NCI-H2107 (cell line): ENCODE results near the gene RREB1.

Experiments
- DNase-seq: peaks from one replicate; lab custom pipeline; 2025; lab: John Stamatoyannopoulos, UW

The RREB1 gene

DNA sequence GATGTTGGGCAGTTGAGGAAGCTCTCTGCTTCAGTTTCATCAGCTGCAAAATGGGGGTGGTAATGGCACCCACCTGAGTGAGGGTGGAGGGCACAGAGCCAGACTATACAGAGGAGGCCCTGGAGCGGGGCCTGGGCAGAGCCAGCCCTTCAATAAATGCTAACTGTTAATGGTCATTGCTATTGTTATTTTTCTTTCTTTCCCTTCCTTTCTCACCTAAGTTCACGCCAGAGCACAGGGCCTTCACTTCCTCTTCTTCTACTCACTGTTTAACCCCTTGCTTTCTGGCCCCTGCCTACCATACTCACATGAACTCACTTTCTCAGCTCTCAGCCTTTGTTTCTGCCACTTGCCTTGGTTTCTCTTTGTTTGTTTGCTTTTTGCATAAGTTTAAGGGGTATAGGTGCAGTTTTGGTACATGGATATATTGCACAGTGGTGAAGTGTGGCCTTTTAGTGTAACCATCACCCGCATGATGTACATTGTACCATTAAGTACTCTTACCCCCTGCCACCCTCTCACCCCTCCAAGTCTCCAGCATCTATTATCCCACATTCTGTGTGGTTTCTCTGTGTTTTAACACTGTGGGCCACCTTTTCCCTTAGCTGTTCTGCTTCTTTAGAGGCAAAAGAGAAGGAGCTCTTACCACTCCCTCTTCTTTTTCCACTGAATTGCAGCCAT lies 7.5 kb upstream of the RREB1 start:
- no peak for DNase-seq

DNA sequence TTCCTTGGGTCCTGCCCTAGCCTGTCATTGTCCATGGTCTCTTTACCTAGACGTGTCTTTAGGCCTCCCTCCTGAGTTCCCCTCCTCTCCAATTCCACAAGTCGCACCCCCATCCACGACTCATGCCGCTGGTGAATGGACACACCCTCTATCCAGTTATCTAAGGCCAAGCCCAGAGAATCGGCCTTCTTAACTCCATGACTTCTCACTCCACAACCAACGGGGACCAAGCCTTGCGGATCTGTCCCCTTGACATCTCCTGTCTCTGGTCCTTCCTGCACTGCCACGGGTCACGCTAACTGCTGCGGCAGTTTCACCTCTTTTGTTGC lies 7.0 kb upstream of the RREB1 start:
- no peak for DNase-seq

DNA sequence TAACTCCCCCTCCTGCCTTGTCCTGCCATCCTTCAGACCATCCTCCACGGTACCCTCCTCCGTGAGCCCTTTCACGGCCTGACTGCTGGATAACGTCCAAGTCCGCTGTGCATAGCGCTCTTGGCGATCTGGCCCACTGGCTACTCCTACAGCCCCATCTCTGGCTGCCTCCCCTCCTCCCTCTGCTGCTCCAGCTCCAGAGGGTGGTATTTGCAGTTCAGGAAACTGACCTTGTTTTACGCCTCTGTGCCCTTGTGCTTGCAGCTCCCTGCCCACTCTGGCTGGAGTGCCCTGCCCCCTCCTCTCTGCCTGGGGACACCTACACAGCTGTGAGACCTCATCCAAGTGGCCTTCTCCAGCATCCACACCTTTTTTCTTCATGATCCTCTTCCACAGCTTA lies 6.5 kb upstream of the RREB1 start:
- DNase-seq: no peak

DNA sequence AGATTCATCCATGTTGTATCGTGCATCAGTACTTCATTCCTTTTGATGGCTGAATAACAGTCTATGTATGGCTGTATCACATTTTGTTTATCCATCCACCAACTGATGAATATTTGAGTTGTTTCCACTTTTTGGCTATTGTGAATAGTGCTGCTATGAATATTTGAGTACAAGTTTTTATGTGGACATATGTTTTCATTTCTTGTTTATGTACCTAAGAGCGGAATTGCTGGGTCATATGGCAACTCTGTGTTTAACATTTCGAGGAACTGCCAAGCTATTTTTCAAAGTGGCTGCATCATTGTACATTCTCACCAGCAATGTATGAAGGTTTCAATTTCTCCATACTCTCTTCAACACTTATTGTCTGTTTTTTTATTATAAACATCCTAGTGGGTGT lies 3.0 kb upstream of the RREB1 start:
- DNase-seq: no peak

DNA sequence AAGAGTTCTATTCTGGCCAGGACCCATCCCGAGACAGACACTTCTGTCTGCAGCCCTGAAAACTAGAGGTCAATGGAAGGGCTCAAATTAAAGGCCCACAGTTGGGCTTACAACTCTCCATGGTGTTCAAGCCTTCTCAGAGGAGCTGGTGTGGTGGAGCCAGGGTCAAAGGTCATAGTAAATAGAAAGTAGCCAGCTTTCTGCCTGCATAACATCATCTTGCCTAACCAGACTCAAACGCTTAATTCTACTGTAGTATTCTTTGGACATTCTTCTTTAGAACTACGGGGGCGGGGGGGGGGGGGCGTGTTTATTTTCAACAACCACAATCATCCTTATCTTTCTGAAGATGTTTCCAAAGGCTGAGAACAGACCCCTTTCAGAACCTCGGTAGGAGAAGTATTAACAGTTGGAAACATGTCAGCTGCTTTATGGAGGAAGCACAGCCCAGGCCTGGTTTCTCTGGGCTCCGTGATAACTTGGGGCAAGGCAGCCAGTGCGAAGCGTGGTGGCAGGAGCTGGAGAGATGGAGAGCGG lies 1.5 kb upstream of the RREB1 start:
- DNase-seq: no peak

DNA sequence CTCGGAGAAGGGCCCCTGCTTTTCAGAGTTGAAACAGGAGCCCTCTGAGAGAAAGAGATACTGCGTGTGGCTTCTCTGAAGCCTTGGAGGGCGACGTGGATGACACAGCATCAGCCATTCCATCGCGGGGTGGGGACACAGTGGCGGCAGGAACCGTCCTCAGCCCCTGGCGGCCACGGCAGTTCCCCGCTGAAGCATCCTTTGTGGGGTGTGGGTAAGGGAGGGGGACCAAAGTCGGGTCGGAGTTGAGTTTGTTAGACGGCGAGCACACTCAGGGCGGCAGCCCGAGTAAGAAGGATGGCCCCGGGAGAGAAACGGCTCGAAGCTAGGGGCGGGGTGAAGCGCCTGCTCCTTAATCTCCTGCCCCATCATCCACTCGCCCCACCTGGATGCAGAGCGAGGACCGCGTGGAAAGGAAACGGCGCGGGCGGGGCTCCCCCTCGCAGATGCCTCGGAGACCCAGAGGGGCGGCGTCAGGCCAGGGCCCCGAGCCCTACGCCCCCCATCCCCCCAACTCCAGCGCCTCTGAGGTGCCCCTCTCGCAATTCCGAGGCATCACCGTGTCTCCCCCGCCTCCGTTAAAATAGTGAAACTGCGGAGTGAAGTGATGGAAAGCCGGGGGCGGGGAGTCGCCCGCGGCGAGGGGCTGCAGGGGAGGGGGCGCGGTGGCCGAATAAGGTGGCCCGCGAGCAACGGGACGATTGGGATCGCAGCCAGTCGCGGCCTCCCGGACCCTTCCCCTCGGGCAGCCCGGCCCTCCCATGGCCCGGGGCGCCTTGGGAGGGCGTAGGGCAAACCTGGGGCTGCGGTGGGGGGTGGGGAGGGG lies 796 bp upstream of the RREB1 start:
- no peak for DNase-seq

DNA sequence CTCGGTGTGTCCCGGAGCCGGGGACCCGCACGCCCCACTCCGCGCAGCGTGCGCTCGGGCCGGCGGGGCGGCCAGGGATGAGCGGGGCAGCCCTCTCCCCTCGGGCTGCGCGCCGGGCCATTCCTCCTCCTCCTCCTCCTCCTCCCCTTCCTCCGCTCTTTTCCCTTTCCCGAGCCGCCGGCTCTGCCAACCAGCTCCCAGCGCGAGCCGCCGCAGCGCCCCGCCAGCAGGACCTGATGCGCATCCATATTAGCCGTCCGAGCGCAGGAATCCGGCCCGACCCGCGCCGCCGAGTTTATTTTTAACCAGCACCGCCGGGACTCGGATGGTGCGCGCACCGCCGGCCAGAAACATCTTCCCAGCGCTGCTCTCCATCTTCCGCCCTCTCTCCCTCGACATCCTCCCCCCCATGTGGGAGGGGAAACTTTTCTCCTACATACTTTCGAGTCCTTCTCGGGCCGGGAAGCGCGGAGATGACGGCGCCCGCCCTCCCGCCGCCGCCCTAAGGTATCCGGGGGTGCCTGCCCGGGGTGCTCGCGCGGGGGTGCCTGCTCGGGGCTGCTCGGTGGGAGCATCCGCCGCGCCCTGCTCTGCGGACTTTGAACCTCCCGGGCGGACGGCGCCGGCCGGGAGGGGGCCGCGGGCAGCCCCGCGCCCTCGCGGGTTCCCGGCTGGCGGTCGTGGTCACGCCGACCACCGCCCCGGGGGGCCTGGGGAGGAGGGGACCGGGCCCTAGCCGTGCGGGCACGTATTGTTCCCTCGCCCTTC lies 619 bp downstream of the RREB1 start:
- DNase-seq: no peak

DNA sequence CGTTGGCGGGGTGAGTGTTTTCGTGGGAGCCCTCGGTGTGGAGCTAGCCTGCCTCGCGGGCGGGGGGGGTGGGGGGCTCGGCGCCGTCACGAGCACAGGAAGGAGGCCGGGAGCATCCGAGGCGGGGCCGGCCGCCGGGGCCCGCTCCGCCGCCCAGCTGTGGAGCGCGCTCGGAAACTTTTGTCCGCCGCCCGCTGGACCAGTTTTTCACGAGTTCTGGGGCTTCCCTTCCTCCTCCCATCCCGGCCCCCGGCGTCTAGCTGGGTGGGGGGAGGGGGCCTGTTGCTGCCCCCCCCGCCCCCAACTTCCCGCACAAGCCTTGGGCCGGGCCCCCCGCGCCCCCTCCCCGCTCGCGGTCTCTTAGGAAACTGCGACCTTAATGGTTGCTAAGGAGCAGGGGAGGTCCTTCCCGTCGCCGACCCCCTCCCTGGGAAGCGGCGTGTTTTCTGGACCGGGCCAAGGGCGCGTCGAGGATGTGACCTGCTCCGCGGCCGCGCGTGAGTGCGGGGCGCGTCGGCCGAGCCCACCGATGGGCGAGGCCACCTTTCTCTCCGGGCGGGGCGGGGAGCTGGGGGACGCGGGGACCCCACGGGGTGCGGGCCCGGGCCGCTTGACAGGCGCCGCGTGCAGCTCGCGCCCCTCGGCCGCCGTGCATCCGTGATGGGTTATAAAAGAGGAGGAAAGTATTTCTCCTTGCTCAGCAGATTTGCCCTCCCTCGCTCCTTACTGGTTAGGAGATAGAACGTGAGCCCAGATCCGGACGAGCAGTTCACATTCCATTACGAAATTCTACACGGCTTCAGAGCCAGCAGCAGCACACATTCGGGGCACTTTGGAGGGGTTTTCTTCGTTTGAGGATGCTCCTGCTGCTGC lies 1.4 kb downstream of the RREB1 start:
- no peak for DNase-seq

DNA sequence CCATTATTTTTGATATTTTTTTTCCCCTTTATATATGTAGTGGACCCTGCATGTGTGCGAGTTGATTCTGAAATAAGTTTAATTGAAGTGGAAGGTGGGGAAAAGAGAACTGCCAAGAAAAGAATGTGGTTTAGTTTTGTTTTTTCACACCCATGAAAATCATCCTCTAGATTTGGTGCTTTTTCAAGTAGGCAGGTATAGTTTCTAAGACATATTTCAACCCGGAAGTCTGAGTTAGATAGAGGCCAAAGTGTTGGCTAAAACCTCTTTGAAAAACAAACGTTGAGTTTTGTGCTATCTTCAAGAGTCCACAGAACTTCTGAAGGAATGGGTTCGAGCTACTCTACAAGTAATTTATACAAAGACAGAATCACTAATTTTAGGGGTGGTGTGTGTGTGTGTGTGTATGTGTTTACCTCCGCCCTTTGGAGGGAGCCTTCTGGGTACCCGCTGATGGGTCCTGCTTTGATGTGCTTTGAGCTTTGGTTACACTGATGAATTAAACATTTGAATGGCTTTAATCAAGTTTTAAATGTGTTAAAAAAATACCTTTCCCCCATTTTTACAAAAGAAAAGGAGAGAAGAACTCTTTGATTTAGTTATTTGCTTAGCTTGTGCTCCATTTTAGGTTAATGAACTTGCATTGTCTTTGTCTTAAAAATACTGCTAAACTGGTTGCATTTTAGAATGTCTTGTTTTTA lies 2.5 kb downstream of the RREB1 start:
- no peak for DNase-seq

DNA sequence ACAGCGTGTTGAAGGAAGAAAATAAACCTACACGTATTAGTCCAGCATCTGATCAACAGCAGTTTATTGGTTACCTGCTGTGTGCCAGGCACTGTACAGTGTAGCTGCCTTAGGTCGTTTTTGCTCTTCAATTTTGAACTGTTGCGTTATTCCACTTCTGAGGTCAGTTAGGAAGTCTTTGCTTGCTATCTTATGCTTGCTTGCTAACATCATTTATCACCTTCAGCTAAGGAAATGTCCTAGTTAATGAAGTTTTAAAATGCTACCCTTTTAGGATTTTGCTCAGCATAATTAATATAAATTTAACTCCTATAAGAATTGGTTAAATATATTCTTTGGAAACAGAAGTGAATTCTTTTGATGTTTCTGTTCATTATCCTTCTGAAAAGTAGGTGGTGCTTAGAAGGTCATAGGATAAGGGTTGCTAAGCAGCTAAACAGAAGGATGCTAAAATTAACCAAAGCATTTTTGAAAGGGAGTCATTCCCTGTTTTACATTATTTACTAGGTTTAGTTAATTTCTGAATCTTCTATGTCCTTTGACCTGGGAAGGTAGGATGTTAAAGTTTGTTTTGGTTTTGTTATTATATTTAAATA lies 3.4 kb downstream of the RREB1 start:
- no peak for DNase-seq

DNA sequence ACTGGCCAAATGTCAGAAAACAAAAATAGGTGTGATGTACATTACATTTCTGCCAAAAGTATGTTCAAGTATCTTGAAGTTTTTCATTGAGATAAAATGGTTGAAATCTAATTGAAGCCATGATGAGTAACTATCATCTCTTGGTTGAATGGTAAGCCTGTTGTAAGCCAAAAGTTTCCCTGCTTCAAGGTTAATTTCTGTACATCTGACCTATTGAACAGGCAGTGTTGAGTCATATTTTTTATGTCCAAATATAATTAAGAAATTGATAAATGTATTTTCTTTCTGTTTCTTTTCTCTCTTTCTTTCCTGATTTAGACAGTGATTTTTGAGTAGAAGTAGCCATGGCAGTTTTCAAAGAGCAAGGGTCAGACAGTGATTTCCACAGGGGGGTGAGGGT lies 4.4 kb downstream of the RREB1 start:
- no peak for DNase-seq

DNA sequence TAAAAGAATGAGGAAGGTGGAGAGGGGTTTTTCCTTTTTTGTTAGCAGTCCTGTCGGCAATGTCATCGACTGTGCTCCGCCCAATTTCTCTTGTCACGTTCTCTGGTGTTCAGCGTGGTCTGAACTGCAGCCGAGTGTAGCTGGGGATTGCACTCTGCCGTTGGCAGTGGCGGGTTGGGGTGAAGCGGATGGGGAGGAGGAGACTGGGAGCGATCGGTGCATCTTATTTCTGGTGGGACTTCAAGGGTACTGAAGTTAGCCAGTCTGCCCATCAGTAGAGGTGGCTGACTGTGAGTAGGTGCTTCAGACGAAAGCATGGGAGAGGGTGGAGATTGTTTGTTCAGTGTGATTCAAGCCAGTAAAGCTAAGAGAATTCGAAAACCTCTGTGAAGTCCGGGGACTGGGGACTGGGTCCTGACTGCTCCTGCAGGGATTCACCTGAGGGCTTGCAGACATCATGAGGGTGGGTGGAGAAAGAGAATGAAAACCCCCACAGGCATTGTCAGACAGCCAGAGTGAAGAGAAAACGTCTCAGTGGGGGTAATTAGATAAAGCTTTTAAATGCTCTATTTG lies 5.1 kb downstream of the RREB1 start:
- DNase-seq: no peak

DNA sequence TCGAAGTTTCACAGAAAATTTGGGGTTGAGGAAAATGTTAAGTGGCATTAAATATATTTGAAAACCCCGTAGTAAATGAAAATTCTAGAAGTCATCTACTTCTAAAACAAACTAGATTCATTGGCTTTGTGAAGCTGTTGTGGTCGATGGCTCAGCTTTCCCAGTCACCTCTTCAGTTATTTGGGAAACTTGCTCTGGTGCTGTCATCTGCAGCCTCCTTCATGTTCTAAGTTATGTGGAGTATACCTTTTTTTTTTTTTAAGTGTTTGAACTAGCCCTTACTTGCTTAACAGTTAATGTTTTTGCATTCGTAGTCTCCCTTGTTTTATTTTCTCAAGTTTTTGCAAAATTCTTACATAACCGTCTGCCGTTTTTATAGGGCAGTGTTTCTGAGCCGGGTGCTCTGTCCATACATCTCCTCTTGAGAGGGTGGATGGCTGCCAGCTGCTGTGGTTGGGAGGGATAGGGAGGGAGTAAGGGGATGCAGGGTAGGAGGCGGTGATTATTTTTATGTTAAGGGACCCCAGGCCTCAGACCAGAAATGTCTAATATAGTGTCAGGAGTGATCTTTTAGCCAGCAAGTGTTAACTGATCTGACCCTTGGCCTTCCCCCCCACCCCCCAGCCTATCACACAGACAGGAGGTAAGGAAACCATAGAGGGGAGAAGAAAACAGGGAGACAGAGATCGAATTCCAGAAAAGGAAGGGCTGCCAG lies 7.1 kb downstream of the RREB1 start:
- DNase-seq: no peak

DNA sequence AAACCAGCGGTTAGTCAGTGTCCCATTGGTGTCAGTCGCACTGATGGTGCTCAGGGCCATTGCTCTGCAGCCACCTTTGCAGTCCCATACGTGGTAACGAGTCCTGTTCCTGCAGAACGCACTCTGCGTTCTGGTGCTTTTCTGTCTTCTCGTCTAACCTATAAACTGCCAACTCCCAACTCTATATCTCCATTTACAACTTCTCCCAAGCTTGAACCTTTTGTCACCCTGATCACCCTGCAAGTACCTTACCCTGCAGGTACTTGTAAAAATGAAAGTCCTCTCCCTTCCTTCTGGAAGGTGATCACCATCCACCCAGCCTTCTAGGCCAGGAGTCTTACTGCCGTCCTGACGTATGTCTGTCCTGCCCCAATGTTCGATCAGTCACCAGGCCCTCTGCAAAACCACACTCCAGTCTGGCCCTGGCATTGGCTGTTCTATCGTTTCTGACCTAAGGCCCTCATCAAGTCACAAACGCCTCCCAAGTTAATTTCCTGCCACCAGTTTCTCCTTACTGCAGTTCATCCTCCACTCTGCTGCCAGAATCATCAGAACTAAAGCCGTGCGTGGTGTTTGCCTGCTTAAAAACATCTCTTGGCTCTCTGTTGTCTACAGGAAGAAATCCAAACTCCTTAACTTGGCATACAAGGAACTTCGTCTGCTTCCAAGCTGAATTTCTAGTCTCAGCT lies 7.9 kb downstream of the RREB1 start:
- no peak for DNase-seq

DNA sequence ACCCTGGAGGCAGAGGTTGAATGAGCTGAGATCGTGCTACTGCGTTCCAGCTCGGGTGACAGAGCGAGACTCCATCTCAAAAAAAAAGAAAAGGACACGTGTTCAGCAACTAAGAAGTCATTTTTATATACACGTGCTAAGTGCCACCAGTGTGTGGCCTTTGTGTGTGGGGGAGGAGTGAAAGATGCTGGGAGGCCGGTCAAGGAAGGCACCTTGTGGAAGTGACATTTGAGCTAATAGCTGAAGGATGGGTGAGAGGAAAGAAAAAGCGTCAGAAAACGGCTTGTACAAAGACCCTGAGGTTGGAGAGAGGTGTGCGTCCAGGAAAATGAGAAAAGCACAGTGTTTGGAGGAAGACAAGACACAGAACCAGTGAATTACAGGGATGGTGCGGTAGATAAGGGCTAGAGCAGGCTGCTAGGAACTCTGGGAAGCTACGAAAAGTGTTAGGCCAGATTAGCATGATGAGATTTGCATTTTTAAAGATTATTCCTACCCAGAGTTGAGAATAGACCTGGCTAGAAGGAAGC lies 11.6 kb downstream of the RREB1 start:
- DNase-seq: no peak

DNA sequence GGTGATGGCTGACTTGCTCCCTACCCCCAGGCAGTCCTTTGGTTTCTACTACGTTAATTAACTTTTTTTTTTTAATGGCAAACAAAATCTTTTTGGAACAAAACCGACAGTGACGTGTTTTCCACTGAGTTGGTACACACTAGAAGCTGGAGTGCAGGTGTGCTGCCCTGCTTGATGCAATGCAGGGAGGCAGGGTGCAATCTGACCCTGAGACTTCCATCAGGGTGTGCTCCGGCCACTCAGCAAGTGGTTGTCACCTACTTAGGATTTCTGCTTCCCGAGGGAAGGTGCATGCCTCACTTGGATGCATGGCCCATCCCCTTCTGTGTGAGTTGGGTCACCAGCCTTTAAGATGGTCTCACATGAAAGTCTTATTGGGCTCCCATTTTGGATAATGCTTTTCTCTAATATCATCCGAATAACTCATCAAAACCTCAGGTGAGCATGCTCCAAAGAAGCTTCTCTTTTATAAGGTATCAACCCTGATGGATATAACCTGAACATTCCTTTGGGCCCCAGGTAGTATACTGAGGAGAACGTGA lies 14.0 kb downstream of the RREB1 start:
- DNase-seq: no peak

DNA sequence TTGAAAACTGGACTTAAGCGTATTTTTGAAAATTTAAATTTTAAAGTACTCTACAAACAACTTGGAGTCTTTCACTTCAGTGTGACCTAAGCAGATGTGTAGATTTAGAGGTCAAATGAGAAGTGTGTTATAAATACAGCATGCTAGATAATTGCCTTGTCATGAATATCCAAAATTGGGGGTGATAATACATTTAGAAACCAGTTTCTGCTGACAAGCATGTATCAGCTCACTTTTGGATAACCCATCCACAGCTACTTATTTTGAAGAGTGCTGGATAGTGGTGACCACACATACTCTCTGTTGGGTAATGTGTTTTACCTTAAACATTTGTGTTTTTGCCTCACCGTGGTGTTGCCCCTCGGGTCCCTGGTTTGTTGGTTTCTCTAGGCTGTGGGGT lies 14.9 kb downstream of the RREB1 start:
- no peak for DNase-seq

DNA sequence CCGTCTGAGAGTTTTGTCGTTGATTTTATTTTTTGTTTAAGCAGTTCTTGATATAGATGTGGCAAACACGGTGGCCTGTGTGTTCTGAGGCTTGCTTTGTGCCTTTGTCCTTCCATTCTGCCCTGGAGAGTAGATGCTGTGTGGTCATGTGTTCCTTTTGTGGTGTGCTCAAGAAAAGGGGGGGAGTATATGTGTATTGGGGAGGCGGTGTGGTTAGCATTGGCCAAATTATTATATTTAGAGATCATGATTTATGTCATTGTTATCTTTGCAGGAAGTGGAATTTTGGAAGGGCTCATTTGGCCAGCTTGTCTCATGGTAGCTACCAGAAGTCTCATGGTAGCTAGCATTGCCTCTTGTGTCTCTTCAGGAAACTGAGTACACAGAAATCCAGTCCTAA lies 16.4 kb downstream of the RREB1 start:
- no peak for DNase-seq

DNA sequence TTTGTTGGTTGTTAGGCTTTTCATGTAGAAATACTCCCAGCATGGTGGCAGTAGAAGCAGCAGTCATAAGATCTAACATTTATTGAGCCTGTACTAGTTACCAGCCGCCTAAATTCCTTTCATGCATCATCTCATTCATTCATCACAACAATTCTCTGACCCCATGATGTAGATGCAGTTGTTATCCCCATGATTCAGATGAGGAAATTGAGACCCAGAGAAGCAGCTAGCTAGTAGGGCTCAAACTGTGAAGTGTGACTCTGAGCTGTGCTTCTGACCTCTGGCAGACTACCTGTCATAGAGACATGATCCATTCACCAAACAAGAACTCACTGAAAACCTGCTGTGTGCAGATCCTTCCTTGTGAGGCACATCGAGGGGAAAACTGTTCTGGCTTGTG lies 16.9 kb downstream of the RREB1 start:
- DNase-seq: no peak
